ENCODE measurements around the gene ADCY9. TPM values are rescaled to one million over a fixed set of nuclear protein-coding genes. Genes with fewer than 3 reads are reported as not detected.

Gene ADCY9
- total and polyA plus RNA-seq, 8 donors: 9.8 to 61.1 (median 12.9) TPM

GRCh38 chr16:4101421-4102219 lies 14.6 kb downstream of the ADCY9 start:
- H3K27ac ChIP-seq: no peak overlapping the region
- H3K36me3 ChIP-seq: no peaks in the 10 kb centered on the region
- peaks cover 5 to 14% of the 10 kb centered on the region in 2 donors for H3K4me1 ChIP-seq
- H3K4me3 ChIP-seq: no peak overlapping the region
- DNase-seq: peak in 1 of 4 donors; percentile 6
- ATAC-seq: no peak
- H3K9me3 ChIP-seq: no peaks in the 10 kb centered on the region
- TF ChIP-seq CTCF (IDR thresholded peaks at IDR 0.05): no peak
- no peaks in the 10 kb centered on the region for H3K27me3 ChIP-seq
- intact Hi-C loops (cut with DNase I): no loop called here

- Histone ChIP-seq H3K9me3 (no peaks in the 10 kb centered on the region), H3K4me1 (peaks cover 5 to 38% of the 10 kb centered on the region in 2 donors), H3K27me3 (no peaks in the 10 kb centered on the region), H3K27ac (no peak overlapping the region), H3K36me3 (no peaks in the 10 kb centered on the region), H3K4me3 (no peak overlapping the region)
- no peak for TF ChIP-seq CTCF (IDR thresholded peaks at IDR 0.05)
- intact Hi-C loops (cut with DNase I): no loop called here
- DNase-seq (peak in 1 of 4 donors; percentile 28), ATAC-seq (no peak)
These were observed 17.7 kb downstream of the ADCY9 start for GRCh38 chr16:4098501-4098900.

GRCh38 chr16:4097826-4098240 lies 18.4 kb downstream of the ADCY9 start:
- Histone ChIP-seq H3K4me3 (no peak overlapping the region), H3K27me3 (no peaks in the 10 kb centered on the region), H3K27ac (peak overlapping the region; percentile 53 to 58), H3K36me3 (no peaks in the 10 kb centered on the region), H3K4me1 (peaks cover 5 to 38% of the 10 kb centered on the region in 2 donors), H3K9me3 (no peaks in the 10 kb centered on the region)
- DNase-seq (peak in 3 of 4 donors; percentile 31 to 61 (median 31)), ATAC-seq (peak; percentile 35)
- TF ChIP-seq CTCF (IDR thresholded peaks at IDR 0.05): no peak
- intact Hi-C loops (cut with DNase I): no loop called here

- ATAC-seq: no peak
- no peak overlapping the region for H3K4me3 ChIP-seq
- peaks cover 5 to 38% of the 10 kb centered on the region in 2 donors for H3K4me1 ChIP-seq
- intact Hi-C loops (cut with DNase I): no loop called here
- H3K36me3 ChIP-seq: no peaks in the 10 kb centered on the region
- no peaks in the 10 kb centered on the region for H3K27me3 ChIP-seq
- no peak for DNase-seq
- peak overlapping the region; percentile 54 to 71 for H3K27ac ChIP-seq
- H3K9me3 ChIP-seq: no peaks in the 10 kb centered on the region
- TF ChIP-seq CTCF (IDR thresholded peaks at IDR 0.05): no peak
These were observed 19.7 kb downstream of the ADCY9 start for GRCh38 chr16:4096509-4096908.

GRCh38 chr16:4094127-4094773 lies 22.0 kb downstream of the ADCY9 start:
- peak; percentile 4 for ATAC-seq

More at GRCh38 chr16:4094127-4094773, 22.0 kb downstream of the ADCY9 start:
- Histone ChIP-seq H3K27me3 (no peaks in the 10 kb centered on the region), H3K4me1 (peaks cover 9 to 55% of the 10 kb centered on the region in 2 donors), H3K9me3 (no peaks in the 10 kb centered on the region), H3K36me3 (no peaks in the 10 kb centered on the region), H3K27ac (peak overlapping the region; percentile 67 to 79), H3K4me3 (no peak overlapping the region)
- TF ChIP-seq CTCF (IDR thresholded peaks at IDR 0.05): no peak
- DNase-seq: peak in 1 of 4 donors; percentile 4
- intact Hi-C loops (cut with DNase I): no loop called here

Data from left lung (tissue), 10 donors.